IPS DF 6.9 (cell line): ENCODE measurements around the gene PLBD2.
A peak's percentile ranks its signal among the peaks of the same experiment; 100 is the strongest.

Experiments
- DNase-seq: peaks from one replicate; pipeline ENCODE4 v3.0.0-alpha.2; 2013; ENCODE audit warnings: low read depth, low spot score
- H3K27ac ChIP-seq: one replicate; pipeline ENCODE4 v1.5.1; 2013; ENCODE audit warnings: low read length, control low read depth
- H3K27me3 ChIP-seq: 2 replicates; pipeline ENCODE4 v1.6.1; 2013; ENCODE audit warnings: mild to moderate bottlenecking, low read length; ENCODE audit not compliant: control insufficient read depth, insufficient read depth
- H3K36me3 ChIP-seq: 2 replicates; pipeline ENCODE4 v1.6.1; 2013; ENCODE audit warnings: low read length; ENCODE audit not compliant: control insufficient read depth, insufficient read depth
- H3K4me1 ChIP-seq: 2 replicates; pipeline ENCODE4 v1.6.1; 2013; ENCODE audit warnings: low read length; ENCODE audit not compliant: control insufficient read depth, insufficient read depth
- H3K4me3 ChIP-seq: 2 replicates; pipeline ENCODE4 v1.5.1; 2013; ENCODE audit warnings: mild to moderate bottlenecking, low read length
- H3K9me3 ChIP-seq: 2 replicates; pipeline ENCODE4 v1.6.1; 2013; ENCODE audit warnings: low read length, inconsistent platforms; ENCODE audit not compliant: control insufficient read depth, insufficient read depth
- WGBS: extraction: QIAGEN DNeasy Blood & Tissue Kit; methylation state at CpG from one replicate; pipeline ENCODE4 v1.1.7; 2013; ENCODE audit warnings: mixed read lengths, missing lambda C conversion rate; ENCODE audit not compliant: insufficient read length, insufficient coverage; 5-methylcytosine and 5-hydroxymethylcytosine counted together

The PLBD2 gene

DNA sequence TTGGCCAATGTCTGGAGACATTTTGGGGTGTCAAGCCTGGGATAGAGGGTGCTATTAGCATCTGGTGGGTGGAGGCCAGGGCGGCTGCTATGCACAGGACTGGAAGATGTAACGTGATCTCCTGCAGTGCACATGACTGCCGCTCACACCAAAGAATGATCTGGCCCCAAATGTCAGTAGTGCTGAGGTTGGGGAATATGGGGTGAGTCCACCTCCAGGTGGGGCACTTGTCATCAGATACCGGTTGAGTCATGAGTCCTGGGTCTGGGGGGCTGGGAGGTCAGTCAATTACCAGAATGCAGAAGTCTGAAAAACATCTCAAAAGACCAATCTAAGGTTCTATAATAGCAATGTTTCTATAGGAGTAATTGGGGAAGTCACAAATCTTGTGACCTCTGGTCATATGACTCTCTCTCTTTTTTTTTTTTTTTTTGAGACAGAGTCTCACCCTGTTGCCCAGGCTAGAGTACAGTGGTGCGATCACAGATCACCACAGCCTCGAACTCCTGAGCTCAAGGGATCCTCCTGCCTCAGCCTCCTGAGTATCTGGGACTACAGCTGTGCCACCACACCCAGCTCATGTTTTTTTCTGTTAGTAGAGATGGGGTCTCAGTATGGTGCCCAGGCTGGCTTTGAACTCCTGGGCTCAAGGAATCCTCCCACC is 57.8 kb downstream of the PLBD2 start:
- no peak overlapping the region for H3K4me3 ChIP-seq
- no peaks in the 10 kb centered on the region for H3K36me3 ChIP-seq
- no peaks in the 10 kb centered on the region for H3K27me3 ChIP-seq
- no peaks in the 10 kb centered on the region for H3K9me3 ChIP-seq
- no peak for DNase-seq
- no peaks in the 10 kb centered on the region for H3K4me1 ChIP-seq
- H3K27ac ChIP-seq: no peak overlapping the region
- no CpG with 5 or more reads among the region's 6 CpGs for WGBS

DNA sequence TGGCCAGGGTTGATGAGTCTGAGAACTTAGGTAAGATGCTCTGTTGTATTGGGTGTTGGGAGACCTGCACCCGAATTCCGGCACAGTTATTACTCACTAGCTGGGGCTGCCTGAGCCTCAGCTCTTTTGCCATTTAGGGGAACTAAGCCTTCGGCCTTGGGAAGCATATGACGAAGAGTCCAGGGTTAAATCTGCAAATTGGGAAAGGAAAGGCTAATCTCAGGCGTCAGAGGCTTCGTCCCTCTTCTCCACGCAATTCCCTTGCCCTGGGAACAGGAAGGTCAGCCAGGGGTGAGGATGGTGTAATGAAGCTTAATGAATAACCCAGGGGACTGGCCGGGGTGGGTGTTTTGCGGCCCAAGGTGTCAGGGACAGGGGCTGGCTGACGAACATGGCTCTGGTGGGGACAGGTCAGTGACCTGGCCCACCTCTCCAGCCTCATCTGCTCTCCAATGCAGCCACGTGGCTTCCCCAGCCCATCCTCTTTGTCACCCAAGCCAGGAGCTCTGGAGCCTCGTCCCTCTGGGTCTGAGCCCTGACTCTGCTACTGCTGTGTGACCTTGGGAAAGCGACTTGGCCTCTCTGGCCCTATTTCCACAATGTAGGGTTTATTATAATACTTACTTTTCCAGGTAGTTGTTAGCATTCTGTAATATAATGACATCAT is 60.0 kb downstream of the PLBD2 start:
- no CpG with 5 or more reads among the region's 13 CpGs for WGBS
- H3K4me1 ChIP-seq: peaks cover 5% of the 10 kb centered on the region; the same call in 1 of the 2 replicates
- no peaks in the 10 kb centered on the region for H3K36me3 ChIP-seq
- no peaks in the 10 kb centered on the region for H3K27me3 ChIP-seq
- no peak overlapping the region for H3K27ac ChIP-seq
- no peaks in the 10 kb centered on the region for H3K9me3 ChIP-seq
- no peak overlapping the region for H3K4me3 ChIP-seq
- no peak for DNase-seq

DNA sequence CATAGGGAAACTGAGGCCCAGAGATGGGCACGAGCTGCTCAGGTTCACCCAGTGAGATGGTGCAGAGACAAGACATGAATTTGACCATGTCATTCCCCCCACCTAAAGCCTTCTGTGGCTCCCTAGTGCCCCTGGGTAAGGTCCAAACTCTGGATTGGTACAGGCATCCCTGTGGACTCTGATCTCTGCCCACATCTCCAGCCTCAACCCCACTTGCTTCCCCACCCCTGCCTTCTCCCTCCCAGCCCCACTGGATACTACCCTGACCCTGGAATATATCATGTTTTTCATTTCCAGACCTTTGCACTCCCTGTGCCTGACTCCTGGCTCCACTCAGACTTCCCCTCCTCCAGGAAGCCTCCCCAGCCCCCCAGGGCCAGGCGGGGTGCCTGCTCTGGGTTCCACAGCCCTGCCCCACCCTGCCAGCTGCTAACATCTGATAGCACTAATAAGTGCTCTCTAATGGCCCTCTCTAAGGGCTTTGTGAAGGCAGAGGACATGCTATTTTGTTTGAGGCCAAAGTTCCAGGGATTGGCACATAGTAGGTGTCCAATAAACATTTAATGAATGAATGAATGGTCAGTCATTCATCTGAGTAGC is 62.7 kb downstream of the PLBD2 start:
- no CpG with 5 or more reads among the region's 2 CpGs for WGBS
- DNase-seq: no peak
- H3K4me1 ChIP-seq: peaks cover 5% of the 10 kb centered on the region; the same call in 1 of the 2 replicates

DNA sequence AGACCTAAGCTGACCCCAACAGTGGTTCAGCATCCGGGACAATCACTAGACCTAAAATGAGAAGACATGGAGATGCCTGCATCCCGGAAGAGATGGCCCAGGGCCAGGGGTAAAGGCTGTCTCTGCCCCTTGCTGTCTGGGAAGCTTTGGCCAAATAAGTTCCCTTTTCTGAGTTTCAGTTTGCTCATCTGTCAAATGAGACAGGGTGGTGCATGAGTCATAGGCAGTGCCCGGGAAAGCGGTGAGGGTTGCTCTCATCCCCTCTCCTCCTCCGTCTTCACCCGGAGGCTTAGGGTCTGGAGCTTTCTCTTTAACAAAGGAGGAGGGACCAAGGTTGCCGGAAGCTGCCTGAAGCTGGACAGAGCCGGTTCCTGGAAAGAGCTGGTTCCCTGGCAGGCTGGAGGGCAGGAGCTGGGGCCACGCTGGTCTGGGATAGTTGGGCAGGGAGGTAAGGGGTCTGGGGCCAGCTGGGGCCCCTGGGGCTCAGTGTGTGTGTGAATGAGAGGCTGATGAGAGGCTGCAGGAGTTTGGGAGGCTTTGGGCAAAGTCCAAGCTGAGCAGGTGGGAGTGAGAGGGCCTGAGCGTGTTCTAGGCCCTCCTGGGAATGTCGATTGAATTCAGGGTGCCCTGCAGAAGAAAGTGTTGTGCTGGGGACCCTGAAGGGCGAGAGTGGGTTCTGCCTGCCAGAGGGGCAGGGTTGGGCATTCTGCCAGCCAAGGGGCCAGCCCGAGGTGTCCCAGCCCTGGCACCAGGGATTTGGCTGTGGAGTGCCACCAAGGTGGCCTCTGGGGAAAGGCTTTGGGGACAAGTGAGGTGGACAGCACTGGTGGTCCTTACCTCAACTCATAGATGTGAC is 63.9 kb downstream of the PLBD2 start, which contains the start of gene SDSL:
SDSL (plus strand) TSS at position 351 of the 856 bp plus-strand sequence. CDS start 5,603 bp downstream, outside the sequence.
- Histone ChIP-seq H3K4me3 (no peak within 1 kb of the TSS), H3K36me3 (no peaks in the 10 kb centered on the region), H3K27ac (no peak within 1 kb of the TSS), H3K27me3 (no peaks in the 10 kb centered on the region), H3K9me3 (no peaks in the 10 kb centered on the region), H3K4me1 (peaks cover 5% of the 10 kb centered on the region; the same call in 1 of the 2 replicates)
- DNase-seq: no peak
- no CpG with 5 or more reads among the region's 13 CpGs for WGBS

More for the DNA sequence above, 62.7 kb downstream of the PLBD2 start:
- H3K4me3 ChIP-seq: no peak overlapping the region
- no peaks in the 10 kb centered on the region for H3K36me3 ChIP-seq
- H3K27me3 ChIP-seq: no peaks in the 10 kb centered on the region
- no peaks in the 10 kb centered on the region for H3K9me3 ChIP-seq
- H3K27ac ChIP-seq: no peak overlapping the region

DNA sequence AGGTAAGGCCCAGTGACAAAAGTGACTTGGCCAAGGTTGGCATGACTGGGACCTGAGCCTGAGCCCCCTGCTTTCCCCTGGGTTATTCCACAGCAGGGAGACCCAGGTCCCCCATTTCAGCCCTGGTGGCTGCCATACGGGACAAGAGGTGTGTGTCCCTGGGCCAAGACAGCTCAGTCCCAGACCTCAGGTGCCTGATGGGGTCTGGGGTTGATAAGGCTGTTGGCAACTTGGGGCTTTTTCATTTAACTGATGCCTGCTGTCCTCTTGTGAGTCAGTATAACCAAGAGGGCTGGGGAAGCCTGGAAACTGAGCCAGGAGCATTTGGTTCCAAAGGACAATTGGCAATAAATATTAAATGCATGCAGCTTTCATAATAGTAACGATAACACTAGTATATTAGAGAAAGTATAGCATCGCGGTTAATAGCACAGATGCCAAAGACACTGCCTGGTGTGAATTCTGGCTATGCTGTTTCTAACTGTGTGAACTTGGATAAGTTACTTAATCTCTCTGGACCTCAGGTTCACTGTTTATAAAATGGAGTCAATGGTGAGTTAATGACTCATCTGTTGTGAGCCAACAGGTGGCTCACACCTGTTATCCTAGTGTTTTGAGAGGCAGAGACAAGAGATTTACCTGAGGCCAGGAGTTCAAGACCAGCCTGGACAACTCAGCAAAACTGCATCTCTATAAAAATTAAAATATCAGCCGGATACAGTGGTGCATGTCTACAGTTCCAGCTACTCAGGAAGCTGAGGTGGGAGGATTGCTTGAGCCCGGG is 64.7 kb downstream of the PLBD2 start:
- Histone ChIP-seq H3K27me3 (no peaks in the 10 kb centered on the region), H3K9me3 (no peaks in the 10 kb centered on the region), H3K27ac (no peak overlapping the region), H3K36me3 (no peaks in the 10 kb centered on the region), H3K4me3 (no peak overlapping the region), H3K4me1 (peaks cover 5% of the 10 kb centered on the region; the same call in 1 of the 2 replicates)
- WGBS: no CpG with 5 or more reads among the region's 6 CpGs
- DNase-seq: no peak

DNA sequence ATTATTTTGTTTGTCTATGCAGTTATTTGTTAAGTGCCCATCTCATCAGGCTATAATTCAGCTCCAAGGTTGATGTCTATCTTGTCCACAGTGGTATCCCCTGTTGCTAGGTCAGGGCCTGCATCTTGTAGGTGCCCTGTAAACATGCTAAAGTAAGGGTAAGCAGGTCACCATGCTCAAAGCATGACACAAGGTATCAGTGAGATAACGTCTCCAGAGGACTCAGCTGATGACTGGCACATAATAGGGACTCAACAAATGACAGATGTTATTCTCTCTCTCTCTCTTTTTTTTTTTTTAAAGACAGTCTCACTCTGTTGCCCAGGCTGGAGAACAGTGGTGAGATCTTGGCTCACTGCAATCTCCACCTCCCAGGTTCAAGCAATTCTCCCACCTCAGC is 66.1 kb downstream of the PLBD2 start:
- no peaks in the 10 kb centered on the region for H3K27me3 ChIP-seq
- no CpG with 5 or more reads among the region's 1 CpG for WGBS
- no peak for DNase-seq
- H3K27ac ChIP-seq: no peak overlapping the region
- no peaks in the 10 kb centered on the region for H3K36me3 ChIP-seq
- no peak overlapping the region for H3K4me3 ChIP-seq
- H3K9me3 ChIP-seq: no peaks in the 10 kb centered on the region
- H3K4me1 ChIP-seq: peaks cover 5% of the 10 kb centered on the region; the same call in 1 of the 2 replicates

DNA sequence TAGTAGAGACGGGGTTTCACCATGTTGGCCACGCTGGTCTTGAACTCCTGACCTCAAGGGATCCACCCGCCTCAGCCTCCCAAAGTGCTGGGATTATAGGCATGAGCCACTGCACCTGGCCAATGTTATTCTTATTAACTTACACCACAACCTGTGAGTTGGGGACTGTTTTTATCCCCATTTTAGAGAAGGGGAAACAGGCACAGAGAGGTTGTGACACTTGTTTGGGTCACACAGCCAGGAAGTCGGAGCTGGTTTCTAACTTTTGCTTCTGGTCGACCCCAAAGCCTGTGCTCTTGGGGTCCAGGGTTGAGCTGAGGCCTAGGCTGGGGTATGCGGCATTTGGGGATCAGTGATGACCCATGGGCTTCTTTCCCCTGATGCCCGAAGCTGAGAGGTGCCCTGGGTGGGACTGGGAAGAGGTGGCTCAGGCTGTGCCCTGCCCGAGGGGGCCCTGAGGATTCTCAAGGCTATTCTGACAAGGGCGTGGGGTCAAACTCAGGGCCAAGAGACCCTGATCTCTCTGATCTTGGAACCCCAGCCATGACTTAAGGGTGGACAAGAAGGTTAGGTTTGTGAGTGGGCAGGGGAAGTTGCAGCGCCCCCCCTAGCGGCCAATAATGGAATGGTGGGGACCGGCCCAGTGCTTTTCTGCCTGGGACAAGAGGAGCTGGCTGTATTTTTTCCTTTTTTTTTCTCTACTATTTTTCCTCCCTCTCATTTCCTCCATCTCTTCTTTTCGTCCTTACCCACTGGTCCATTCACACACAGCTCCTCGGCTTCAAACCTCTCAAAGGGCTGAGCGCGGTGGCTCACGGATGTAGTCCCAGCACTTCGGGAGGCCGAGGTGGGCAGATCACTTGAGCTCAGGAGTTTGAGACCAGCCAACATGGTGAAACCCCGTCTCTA is 66.8 kb downstream of the PLBD2 start:
- peaks cover 5% of the 10 kb centered on the region; the same call in 1 of the 2 replicates for H3K4me1 ChIP-seq
- H3K4me3 ChIP-seq: no peak overlapping the region
- no peaks in the 10 kb centered on the region for H3K36me3 ChIP-seq
- no peaks in the 10 kb centered on the region for H3K9me3 ChIP-seq
- H3K27me3 ChIP-seq: no peaks in the 10 kb centered on the region
- 100% methylated on average over 1 of the region's 20 CpGs for WGBS
- no peak overlapping the region for H3K27ac ChIP-seq
- no peak for DNase-seq

DNA sequence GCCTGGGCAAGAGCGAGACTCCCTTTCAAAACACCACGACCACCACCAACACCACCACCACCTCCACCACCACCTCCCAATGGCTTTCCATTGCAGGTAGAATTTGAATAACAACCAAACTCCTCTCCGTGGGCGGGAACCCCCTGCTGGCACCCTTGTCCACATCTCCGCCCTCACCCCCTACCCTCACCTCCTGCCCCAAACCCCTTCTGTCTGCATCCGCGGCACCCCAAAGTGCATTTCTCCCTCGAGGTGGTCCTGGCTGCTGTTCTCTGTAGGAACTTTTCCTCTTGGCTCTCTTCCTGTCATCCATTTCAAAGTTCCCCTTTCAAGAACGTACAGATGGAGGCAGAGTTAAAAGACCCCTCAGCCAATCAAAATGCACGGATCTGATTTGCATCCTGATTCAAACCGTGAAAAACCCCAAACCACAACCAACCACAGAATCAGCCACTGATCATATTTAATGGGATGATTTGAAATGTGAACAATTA is 67.6 kb downstream of the PLBD2 start:
- Histone ChIP-seq H3K4me3 (peak overlapping the region; percentile 23; the same call in 1 of the 2 replicates), H3K27me3 (no peaks in the 10 kb centered on the region)
- no CpG with 5 or more reads among the region's 11 CpGs for WGBS

DNA sequence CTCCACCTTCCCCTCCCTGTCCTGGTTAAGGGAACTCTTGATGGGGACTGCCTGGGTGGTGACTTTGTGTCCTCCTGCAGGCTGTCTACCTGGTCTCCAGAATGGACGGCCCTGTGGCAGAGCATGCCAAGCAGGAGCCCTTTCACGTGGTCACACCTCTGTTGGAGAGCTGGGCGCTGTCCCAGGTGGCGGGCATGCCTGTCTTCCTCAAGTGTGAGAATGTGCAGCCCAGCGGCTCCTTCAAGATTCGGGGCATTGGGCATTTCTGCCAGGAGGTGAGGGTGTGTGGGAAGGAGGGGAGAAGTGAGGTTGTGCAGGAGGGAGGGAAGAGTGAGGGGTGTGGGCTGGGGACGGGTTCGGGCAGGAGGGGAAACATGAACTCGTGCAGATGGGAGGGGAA is 69.5 kb downstream of the PLBD2 start:
- Histone ChIP-seq H3K36me3 (no peaks in the 10 kb centered on the region), H3K4me1 (no peaks in the 10 kb centered on the region), H3K9me3 (no peaks in the 10 kb centered on the region), H3K27ac (no peak overlapping the region), H3K4me3 (no peak overlapping the region), H3K27me3 (no peaks in the 10 kb centered on the region)
- no peak for DNase-seq
- WGBS: no CpG with 5 or more reads among the region's 9 CpGs

More for the DNA sequence above, 67.6 kb downstream of the PLBD2 start:
- Histone ChIP-seq H3K36me3 (no peaks in the 10 kb centered on the region), H3K27ac (no peak overlapping the region), H3K4me1 (peaks cover 5% of the 10 kb centered on the region; the same call in 1 of the 2 replicates), H3K9me3 (no peaks in the 10 kb centered on the region)
- DNase-seq: no peak
